CD14-positive monocyte (primary cell): ENCODE data around the gene SCGB3A1. TPM values are rescaled to one million over a fixed set of nuclear protein-coding genes. Genes with fewer than 3 reads are reported as not detected.

Experiments
- DNase-seq, 3 donors: peaks; one replicate each; pipeline ENCODE4 v3.0.0-alpha.2; 2011 to 2022
- H2AFZ ChIP-seq: 2 replicates; pipeline ENCODE4 v1.6.0; 2012; ENCODE audit warnings: mild to moderate bottlenecking, low read depth, low read length, inconsistent platforms; ENCODE audit not compliant: insufficient read depth, poor library complexity, severe bottlenecking
- H3K27ac ChIP-seq, 2 donors: 1 replicate in 1 of 2; 2 replicates in 1 of 2; pipeline ENCODE4 v1.5.1; 2012 to 2013; ENCODE audit warnings: low read length in 2 of 2, control low read depth in 1 of 2, inconsistent platforms in 1 of 2, low read depth in 1 of 2, mild to moderate bottlenecking in 1 of 2
- H3K27me3 ChIP-seq, 2 donors: one replicate each; pipeline versions ENCODE4 v1.6.0 to v1.6.1; 2011 to 2013; ENCODE audit warnings: low read length in 2 of 2; ENCODE audit not compliant: control insufficient read depth in 2 of 2, insufficient read depth in 2 of 2
- H3K36me3 ChIP-seq, 2 donors: replicated peaks in 1 of 2; 1 replicate in 1 of 2; 2 replicates in 1 of 2; pipeline versions ENCODE4 v1.5.1 to v1.6.1; 2012 to 2013; ENCODE audit warnings: low read length in 2 of 2, control low read depth in 1 of 2, inconsistent platforms in 1 of 2, mild to moderate bottlenecking in 1 of 2; ENCODE audit not compliant: insufficient read depth in 2 of 2, control insufficient read depth in 1 of 2
- H3K4me1 ChIP-seq, 2 donors: 1 replicate in 1 of 2; 2 replicates in 1 of 2; pipeline versions ENCODE4 v1.5.1 to v1.6.1; 2012 to 2013; ENCODE audit warnings: low read length in 2 of 2, control low read depth in 1 of 2, inconsistent platforms in 1 of 2, mild to moderate bottlenecking in 1 of 2, moderate library complexity in 1 of 2; ENCODE audit not compliant: insufficient read depth in 2 of 2, control insufficient read depth in 1 of 2
- H3K4me2 ChIP-seq: replicated peaks from 2 replicates; pipeline ENCODE3; 2012; ENCODE audit warnings: low read length, moderate library complexity, mild to moderate bottlenecking; ENCODE audit not compliant: poor library complexity, severe bottlenecking; ENCODE audit errors: extremely low read depth
- H3K4me3 ChIP-seq, 3 experiments: fragments of 200-600 bp in 1 of 3; sonication (generic) in 1 of 3; replicated peaks in 1 of 3; 1 replicate in 2 of 3; 2 replicates in 1 of 3; pipeline ENCODE4 v1.5.1; 2011 to 2013; ENCODE audit warnings: low read length in 3 of 3, mild to moderate bottlenecking in 3 of 3, control low read depth in 2 of 3, low read depth in 2 of 3, inconsistent platforms in 1 of 3, moderate library complexity in 1 of 3
- H3K79me2 ChIP-seq: 2 replicates; pipeline ENCODE4 v1.6.0; 2012; ENCODE audit warnings: mild to moderate bottlenecking, control low read depth, inconsistent platforms, low read length, moderate library complexity; ENCODE audit not compliant: insufficient read depth
- H3K9ac ChIP-seq: 2 replicates; pipeline ENCODE4 v1.6.0; 2017; ENCODE audit warnings: low read length, mild to moderate bottlenecking; ENCODE audit not compliant: insufficient read depth, poor library complexity, severe bottlenecking
- H3K9me3 ChIP-seq, 2 donors: replicated peaks in 1 of 2; 1 replicate in 1 of 2; 2 replicates in 1 of 2; pipeline versions ENCODE4 v1.5.1 to v1.6.1; 2012 to 2013; ENCODE audit warnings: low read length in 2 of 2, control low read depth in 1 of 2; ENCODE audit not compliant: control insufficient read depth in 1 of 2, insufficient read depth in 1 of 2
- H4K20me1 ChIP-seq: 2 replicates; pipeline ENCODE4 v1.6.0; 2012; ENCODE audit warnings: mild to moderate bottlenecking, low read length, control low read depth, moderate library complexity; ENCODE audit not compliant: insufficient read depth
- H3K27ac Mint-ChIP-seq, 7 donors: one replicate each; pipeline ENCODE4 v1.8.0; 2020; ENCODE audit warnings: mild to moderate bottlenecking in 7 of 7, mixed read lengths in 7 of 7, moderate library complexity in 6 of 7, inconsistent platforms in 2 of 7
- H3K27me3 Mint-ChIP-seq, 3 donors: one replicate each; pipeline ENCODE4 v1.8.0; 2021 to 2022; ENCODE audit warnings: low read depth in 3 of 3, mild to moderate bottlenecking in 3 of 3, mixed read lengths in 3 of 3, moderate library complexity in 3 of 3, inconsistent platforms in 1 of 3
- H3K36me3 Mint-ChIP-seq, 2 donors: one replicate each; pipeline ENCODE4 v1.8.0; 2020; ENCODE audit warnings: mixed read lengths in 2 of 2, inconsistent platforms in 1 of 2, mild to moderate bottlenecking in 1 of 2
- H3K4me1 Mint-ChIP-seq: one replicate; pipeline ENCODE4 v1.8.0; 2020; ENCODE audit warnings: mild to moderate bottlenecking, mixed read lengths
- H3K4me3 Mint-ChIP-seq, 2 donors: one replicate each; pipeline ENCODE4 v1.8.0; 2020; ENCODE audit warnings: mild to moderate bottlenecking in 2 of 2, mixed read lengths in 2 of 2, moderate library complexity in 1 of 2
- H3K9me3 Mint-ChIP-seq, 7 donors: one replicate each; pipeline ENCODE4 v1.8.0; 2020 to 2022; ENCODE audit warnings: mixed read lengths in 7 of 7, mild to moderate bottlenecking in 6 of 7, moderate library complexity in 6 of 7, inconsistent platforms in 2 of 7
- CTCF ChIP-seq: fragments of 200-600 bp; IDR thresholded peaks from one replicate; pipeline ENCODE4 v1.8.0; 2022; ENCODE audit warnings: antibody characterized with exemption, mild to moderate bottlenecking
- WGBS: methylation state at CpG from one replicate; pipeline ENCODE4 v1.1.5; 2013; ENCODE audit warnings: missing lambda C conversion rate; ENCODE audit not compliant: insufficient coverage; 5-methylcytosine and 5-hydroxymethylcytosine counted together
- intact Hi-C, 2 donors: fragments of 100-400 bp; cut with micrococcal nuclease; formaldehyde crosslinking; loops; one replicate each; pipeline versions ENCODE4 v1.15.0 to v1.15.1; 2023
- polyA minus RNA-seq: library from RNA; depleted of rRNA, polyadenylated mRNA; stranded (reverse); fragments of >200 nt; gene quantifications from 2 replicates; pipeline ENCODE4 v1.2.3, GENCODE V29; 2012
- polyA plus RNA-seq, 3 donors: library from polyadenylated mRNA; depleted of rRNA in 1 of 3; unstranded in 2 of 3; stranded (reverse) in 1 of 3; fragments of 300-500 nt in 2 of 3; fragments of >200 nt in 1 of 3; fragmentation: Illumina TruSeq in 2 of 3; gene quantifications; 1 replicate in 2 of 3; 2 replicates in 1 of 3; pipeline ENCODE4 v1.2.3, GENCODE V29; 2012 to 2021
- total RNA-seq, 12 experiments: library from RNA in 1 of 12; stranded (reverse) in 1 of 12; fragments of 120-200 nt in 1 of 12; gene quantifications; one replicate each; pipeline ENCODE4 v1.2.4 and lab custom pipeline; 2013 to 2026; ENCODE audit warnings: mixed read lengths in 6 of 12, inconsistent platforms in 1 of 12

SCGB3A1 gene, protein sequence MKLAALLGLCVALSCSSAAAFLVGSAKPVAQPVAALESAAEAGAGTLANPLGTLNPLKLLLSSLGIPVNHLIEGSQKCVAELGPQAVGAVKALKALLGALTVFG
- total RNA-seq (2013) = 0.60 TPM
- polyA plus RNA-seq (under 1 TPM; 0.49 to 0.83 (median 0.59) TPM), polyA minus RNA-seq (not detected in 2 replicates), total RNA-seq (lab: John Stamatoyannopoulos, UW) (0 to 1.4 (median 0.11) reads per million in 11 experiments)

GRCh38 chr5:180591311-180591887, at the start of gene SCGB3A1:
Gene SCGB3A1, minus strand, starts transcription at chr5:180591499. Its CDS starts 37 bp downstream, at chr5:180591462.
- Mint-ChIP-seq H3K9me3 (peaks cover 0 to 16% (median 0%) of the 10 kb centered on the region in 7 donors), H3K4me1 (peaks cover 11% of the 10 kb centered on the region), H3K27me3 (peaks cover 29 to 60% (median 43%) of the 10 kb centered on the region in 3 donors), H3K4me3 (peak within 1 kb of the TSS in 1 of 2 donors; percentile 67), H3K36me3 (peaks cover 0 to 6% of the 10 kb centered on the region in 2 donors), H3K27ac (no peak within 1 kb of the TSS)
- Histone ChIP-seq H2AFZ (peak within 1 kb of the TSS; percentile 53), H3K9me3 (no peaks in the 10 kb centered on the region), H4K20me1 (no peaks in the 10 kb centered on the region), H3K79me2 (no peaks in the 10 kb centered on the region), H3K4me1 (peaks cover 9 to 28% of the 10 kb centered on the region in 2 donors), H3K27me3 (peaks cover 15 to 40% of the 10 kb centered on the region in 2 donors), H3K4me3 (peak within 1 kb of the TSS in 1 of 3 experiments; percentile 57), H3K4me2 (peak within 1 kb of the TSS; percentile 67), H3K27ac (no peak within 1 kb of the TSS), H3K36me3 (no peaks in the 10 kb centered on the region), H3K9ac (peak within 1 kb of the TSS; percentile 21)
- 2% methylated on average over 60 of the region's 60 CpGs for WGBS
- intact Hi-C loops = no loop called here
- TF ChIP-seq CTCF = no peak
- peak in 2 of 3 donors; percentile 10 to 25 for DNase-seq

DNA sequence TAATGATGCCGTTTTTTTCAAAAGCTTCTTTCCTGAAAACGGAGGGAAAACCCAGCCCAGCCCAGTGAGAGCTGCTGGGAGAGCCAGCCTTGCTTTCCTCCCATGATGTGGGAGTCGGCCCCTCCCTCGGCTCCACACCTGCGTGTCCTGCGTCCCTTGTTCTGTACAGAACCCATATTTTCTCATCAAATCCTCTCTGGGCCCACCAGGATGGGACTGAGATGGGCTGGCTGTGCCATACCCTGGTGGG, 49.2 kb upstream of the SCGB3A1 start:
- no peak for TF ChIP-seq CTCF
- Histone ChIP-seq H3K9ac (no peak overlapping the region), H3K27me3 (no peaks in the 10 kb centered on the region), H3K27ac (no peak overlapping the region), H3K4me2 (no peak overlapping the region), H3K4me1 (no peaks in the 10 kb centered on the region), H3K4me3 (no peak overlapping the region), H3K79me2 (no peaks in the 10 kb centered on the region), H2AFZ (no peak overlapping the region), H3K36me3 (no peaks in the 10 kb centered on the region), H3K9me3 (no peaks in the 10 kb centered on the region), H4K20me1 (no peaks in the 10 kb centered on the region)
- no peaks in the 10 kb centered on the region for H3K36me3 Mint-ChIP-seq
- no peak overlapping the region for H3K27ac Mint-ChIP-seq
- H3K4me1 Mint-ChIP-seq = no peaks in the 10 kb centered on the region
- WGBS = 93% methylated on average over 6 of the region's 6 CpGs
- no peak overlapping the region for H3K4me3 Mint-ChIP-seq
- intact Hi-C loops = no loop called here
- no peak for DNase-seq
- H3K9me3 Mint-ChIP-seq = peaks cover 0 to 3% (median 0%) of the 10 kb centered on the region in 7 donors
- H3K27me3 Mint-ChIP-seq = peaks cover 10 to 13% (median 12%) of the 10 kb centered on the region in 3 donors
